ENCODE measurements around the gene MCMBP.

Gene MCMBP

DNA sequence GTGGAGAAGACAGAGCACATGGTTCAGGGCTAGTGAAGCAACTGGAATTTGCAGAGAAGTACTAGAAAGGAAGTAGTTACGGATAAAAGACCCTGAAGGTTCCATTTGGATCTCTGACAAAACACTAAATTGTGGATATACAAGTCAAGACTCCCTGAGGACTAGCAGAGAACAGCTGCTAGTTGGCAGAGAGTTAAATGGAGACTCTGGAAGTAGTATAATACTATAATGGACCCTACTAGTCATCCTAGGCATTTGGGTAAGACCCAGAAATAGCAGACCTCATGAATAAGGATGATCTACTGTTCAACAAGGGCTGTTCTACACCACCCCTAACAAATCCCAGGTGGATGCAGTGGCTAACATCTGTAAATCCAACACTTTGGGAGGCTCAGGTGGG lies 19.1 kb downstream of the MCMBP start:
- no peaks in the 10 kb centered on the region for H3K27me3 ChIP-seq (ENCODE audit: insufficient read depth, low read length, poor library complexity)
- H3K56ac ChIP-seq (ENCODE audit: low read length): no peak overlapping the region
- DNase-seq: no peak
- H3K4me1 ChIP-seq (ENCODE audit: control insufficient read depth, low read depth, low read length): no peaks in the 10 kb centered on the region
- no peak overlapping the region for H3K9ac ChIP-seq (ENCODE audit: low read length)
- no peak overlapping the region for H3K18ac ChIP-seq (ENCODE audit: low read length)
- H3K27ac ChIP-seq (ENCODE audit: low read depth, low read length): no peak overlapping the region
- no peak overlapping the region for H3K23ac ChIP-seq (ENCODE audit: low read length)
- no peak overlapping the region for H4K5ac ChIP-seq (ENCODE audit: low read length)
- H2BK5ac ChIP-seq (ENCODE audit: low read length): no peak overlapping the region
- no peak overlapping the region for H2AK5ac ChIP-seq (ENCODE audit: low read length)
- H3K36me3 ChIP-seq (ENCODE audit: control insufficient read depth, insufficient read depth, low read length): peaks cover 2% of the 10 kb centered on the region
- H3K79me1 ChIP-seq (ENCODE audit: low read length): no peaks in the 10 kb centered on the region
- no peak overlapping the region for H3K4me3 ChIP-seq (ENCODE audit: low read length)
- no peak overlapping the region for H3K4ac ChIP-seq (ENCODE audit: low read depth, low read length)
- no peak overlapping the region for H3K4me2 ChIP-seq (ENCODE audit: low read length)
- no peak overlapping the region for H4K8ac ChIP-seq (ENCODE audit: low read depth, low read length)
- no peak overlapping the region for H2BK15ac ChIP-seq (replicated peaks; ENCODE audit: low read depth)
- WGBS (ENCODE audit: extremely low coverage, insufficient coverage, low lambda C conversion rate): no CpG with 5 or more reads among the region's 1 CpG
- no peak overlapping the region for H2BK120ac ChIP-seq (ENCODE audit: low read depth, low read length)
- no peaks in the 10 kb centered on the region for H3K79me2 ChIP-seq (ENCODE audit: control insufficient read depth, insufficient read depth, low read length)

DNA sequence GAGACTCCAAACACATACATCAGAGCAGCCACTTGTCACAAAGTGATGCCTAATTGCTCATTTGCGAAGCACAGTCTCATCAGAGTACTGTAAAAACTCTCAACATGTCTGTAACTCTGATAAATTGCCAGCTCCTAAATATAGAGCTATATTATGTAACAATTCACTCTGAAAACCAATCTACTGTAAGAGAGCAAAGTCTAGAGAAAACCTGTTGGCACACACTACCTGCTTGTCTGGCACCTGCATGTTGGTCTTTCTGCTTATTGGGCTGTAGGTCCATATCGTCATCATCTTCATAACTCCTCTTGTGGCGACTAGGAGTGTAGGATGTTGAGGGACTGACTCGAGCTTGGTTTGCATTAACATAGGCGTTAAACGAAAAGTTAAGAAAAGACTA lies 19.8 kb downstream of the MCMBP start:
- Histone ChIP-seq H3K4me3 (ENCODE audit: low read length) (no peak overlapping the region), H2BK15ac (replicated peaks; ENCODE audit: low read depth) (no peak overlapping the region), H3K27me3 (ENCODE audit: insufficient read depth, low read length, poor library complexity) (no peaks in the 10 kb centered on the region), H3K4ac (ENCODE audit: low read depth, low read length) (no peak overlapping the region), H2BK5ac (ENCODE audit: low read length) (no peak overlapping the region), H4K8ac (ENCODE audit: low read depth, low read length) (no peak overlapping the region), H3K56ac (ENCODE audit: low read length) (no peak overlapping the region), H3K36me3 (ENCODE audit: control insufficient read depth, insufficient read depth, low read length) (peaks cover 2% of the 10 kb centered on the region), H3K9ac (ENCODE audit: low read length) (no peak overlapping the region), H3K79me2 (ENCODE audit: control insufficient read depth, insufficient read depth, low read length) (no peaks in the 10 kb centered on the region), H2AK5ac (ENCODE audit: low read length) (no peak overlapping the region), H3K23ac (ENCODE audit: low read length) (no peak overlapping the region), H4K5ac (ENCODE audit: low read length) (no peak overlapping the region), H3K4me1 (ENCODE audit: control insufficient read depth, low read depth, low read length) (no peaks in the 10 kb centered on the region), H3K79me1 (ENCODE audit: low read length) (no peaks in the 10 kb centered on the region), H3K18ac (ENCODE audit: low read length) (no peak overlapping the region), H2BK120ac (ENCODE audit: low read depth, low read length) (no peak overlapping the region), H3K4me2 (ENCODE audit: low read length) (no peak overlapping the region), H3K27ac (ENCODE audit: low read depth, low read length) (no peak overlapping the region)
- no peak for DNase-seq
- no CpG with 5 or more reads among the region's 6 CpGs for WGBS (ENCODE audit: extremely low coverage, insufficient coverage, low lambda C conversion rate)

DNA sequence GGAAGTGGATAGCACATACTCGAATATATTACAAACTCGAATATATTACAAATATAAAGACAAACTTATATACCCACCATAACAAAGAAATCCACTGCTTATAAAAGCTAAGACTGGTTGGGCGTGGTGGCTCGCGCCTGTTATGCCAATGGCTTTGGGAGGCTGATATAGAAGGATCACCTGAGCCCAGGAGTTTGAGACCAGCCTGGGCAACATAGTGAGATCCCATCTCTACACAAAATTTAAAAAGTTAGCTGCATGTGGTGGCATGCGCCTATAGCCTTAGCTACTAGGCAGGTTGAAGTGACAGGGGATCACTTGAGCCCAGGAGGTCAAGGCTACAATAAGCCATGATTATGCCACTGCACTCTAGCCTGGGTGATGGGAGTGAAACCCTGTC lies 20.4 kb downstream of the MCMBP start:
- Histone ChIP-seq H4K5ac (ENCODE audit: low read length) (no peak overlapping the region), H2BK5ac (ENCODE audit: low read length) (no peak overlapping the region), H3K79me2 (ENCODE audit: control insufficient read depth, insufficient read depth, low read length) (no peaks in the 10 kb centered on the region), H3K4me3 (ENCODE audit: low read length) (no peak overlapping the region), H2BK120ac (ENCODE audit: low read depth, low read length) (no peak overlapping the region), H3K36me3 (ENCODE audit: control insufficient read depth, insufficient read depth, low read length) (peaks cover 2% of the 10 kb centered on the region), H2BK15ac (replicated peaks; ENCODE audit: low read depth) (no peak overlapping the region), H3K56ac (ENCODE audit: low read length) (no peak overlapping the region), H3K4me2 (ENCODE audit: low read length) (no peak overlapping the region), H3K4me1 (ENCODE audit: control insufficient read depth, low read depth, low read length) (no peaks in the 10 kb centered on the region), H3K9ac (ENCODE audit: low read length) (no peak overlapping the region), H3K79me1 (ENCODE audit: low read length) (no peaks in the 10 kb centered on the region), H2AK5ac (ENCODE audit: low read length) (no peak overlapping the region), H3K4ac (ENCODE audit: low read depth, low read length) (no peak overlapping the region), H3K23ac (ENCODE audit: low read length) (no peak overlapping the region), H3K27ac (ENCODE audit: low read depth, low read length) (no peak overlapping the region), H3K18ac (ENCODE audit: low read length) (no peak overlapping the region), H3K27me3 (ENCODE audit: insufficient read depth, low read length, poor library complexity) (no peaks in the 10 kb centered on the region), H4K8ac (ENCODE audit: low read depth, low read length) (no peak overlapping the region)
- no peak for DNase-seq
- no CpG with 5 or more reads among the region's 6 CpGs for WGBS (ENCODE audit: extremely low coverage, insufficient coverage, low lambda C conversion rate)

DNA sequence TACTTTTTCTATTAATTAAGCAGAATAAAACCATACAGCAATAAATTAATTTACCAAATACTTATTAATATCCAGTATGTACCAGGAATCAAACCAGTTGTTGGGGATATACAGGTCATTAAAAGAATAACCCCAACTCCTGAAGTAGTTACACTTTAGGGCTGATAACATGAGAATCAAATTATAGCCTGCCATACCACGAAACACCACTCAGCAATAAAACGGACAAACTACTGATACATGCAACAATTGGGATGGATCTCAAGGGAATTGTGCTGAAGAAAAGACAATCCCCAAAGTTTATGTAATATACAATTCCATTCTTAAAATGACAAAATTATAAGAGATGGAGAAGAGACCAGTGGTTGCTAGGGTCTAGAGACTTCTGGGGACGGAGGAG lies 22.7 kb downstream of the MCMBP start:
- no peak overlapping the region for H4K5ac ChIP-seq (ENCODE audit: low read length)
- no peak overlapping the region for H4K8ac ChIP-seq (ENCODE audit: low read depth, low read length)
- no peak overlapping the region for H2BK120ac ChIP-seq (ENCODE audit: low read depth, low read length)
- no peaks in the 10 kb centered on the region for H3K79me1 ChIP-seq (ENCODE audit: low read length)
- no peak overlapping the region for H3K18ac ChIP-seq (ENCODE audit: low read length)
- H2BK15ac ChIP-seq (replicated peaks; ENCODE audit: low read depth): no peak overlapping the region
- DNase-seq: no peak
- no peak overlapping the region for H3K4me3 ChIP-seq (ENCODE audit: low read length)
- no peak overlapping the region for H3K4ac ChIP-seq (ENCODE audit: low read depth, low read length)
- H3K36me3 ChIP-seq (ENCODE audit: control insufficient read depth, insufficient read depth, low read length): peaks cover 2% of the 10 kb centered on the region
- no peak overlapping the region for H3K4me2 ChIP-seq (ENCODE audit: low read length)
- H2BK5ac ChIP-seq (ENCODE audit: low read length): no peak overlapping the region
- H3K23ac ChIP-seq (ENCODE audit: low read length): no peak overlapping the region
- no peaks in the 10 kb centered on the region for H3K4me1 ChIP-seq (ENCODE audit: control insufficient read depth, low read depth, low read length)
- H3K56ac ChIP-seq (ENCODE audit: low read length): no peak overlapping the region
- WGBS (ENCODE audit: extremely low coverage, insufficient coverage, low lambda C conversion rate): no CpG with 5 or more reads among the region's 3 CpGs
- peak overlapping the region; percentile 66 for H3K27ac ChIP-seq (ENCODE audit: low read depth, low read length)
- no peak overlapping the region for H3K9ac ChIP-seq (ENCODE audit: low read length)
- no peaks in the 10 kb centered on the region for H3K79me2 ChIP-seq (ENCODE audit: control insufficient read depth, insufficient read depth, low read length)
- H3K27me3 ChIP-seq (ENCODE audit: insufficient read depth, low read length, poor library complexity): no peaks in the 10 kb centered on the region
- no peak overlapping the region for H2AK5ac ChIP-seq (ENCODE audit: low read length)

DNA sequence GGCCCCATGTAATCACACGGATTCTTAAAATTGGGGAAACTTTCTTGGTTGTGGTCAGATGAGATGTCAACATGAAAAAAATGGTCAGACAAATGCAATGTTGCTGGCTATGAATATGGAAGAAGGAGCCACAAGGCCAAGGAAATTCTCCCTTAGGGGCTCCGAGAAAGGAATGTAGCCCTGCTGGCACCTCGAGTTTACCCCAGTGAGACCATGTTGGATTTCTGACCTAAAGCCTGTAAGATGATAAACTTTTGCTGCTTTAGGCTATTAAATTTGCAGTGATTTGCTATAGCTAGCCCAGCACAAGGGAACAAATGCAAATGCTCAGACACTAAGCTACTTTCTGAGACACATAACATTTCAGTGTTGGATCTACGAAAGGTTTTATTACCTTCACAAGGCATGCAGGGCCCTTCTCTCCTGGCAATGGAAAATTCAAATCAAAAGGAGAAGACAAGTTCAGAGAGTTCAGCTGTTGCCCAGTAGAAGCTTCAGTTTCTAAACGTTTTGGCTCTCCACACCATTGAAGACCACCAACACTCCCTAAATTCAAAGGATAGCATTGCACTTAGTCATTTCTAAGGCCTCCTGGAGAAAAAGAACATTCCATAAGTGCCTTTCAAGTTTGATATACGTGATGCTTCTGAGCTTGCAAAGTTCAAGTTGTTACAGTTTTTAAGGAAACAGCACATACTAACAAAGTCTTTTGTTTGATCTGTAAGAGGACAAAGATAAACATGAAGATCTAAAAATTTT lies 23.4 kb downstream of the MCMBP start:
- Histone ChIP-seq H3K56ac (ENCODE audit: low read length) (no peak overlapping the region), H2BK120ac (ENCODE audit: low read depth, low read length) (peak overlapping the region; percentile 73), H3K18ac (ENCODE audit: low read length) (peak overlapping the region; percentile 75), H3K4me2 (ENCODE audit: low read length) (no peak overlapping the region), H3K36me3 (ENCODE audit: control insufficient read depth, insufficient read depth, low read length) (peaks cover 2% of the 10 kb centered on the region), H3K27me3 (ENCODE audit: insufficient read depth, low read length, poor library complexity) (no peaks in the 10 kb centered on the region), H3K9ac (ENCODE audit: low read length) (no peak overlapping the region), H2BK5ac (ENCODE audit: low read length) (no peak overlapping the region), H4K8ac (ENCODE audit: low read depth, low read length) (no peak overlapping the region), H3K27ac (ENCODE audit: low read depth, low read length) (peak overlapping the region; percentile 55), H3K4me3 (ENCODE audit: low read length) (no peak overlapping the region), H3K79me2 (ENCODE audit: control insufficient read depth, insufficient read depth, low read length) (no peaks in the 10 kb centered on the region), H3K4ac (ENCODE audit: low read depth, low read length) (peak overlapping the region; percentile 55), H3K4me1 (ENCODE audit: control insufficient read depth, low read depth, low read length) (no peaks in the 10 kb centered on the region), H3K79me1 (ENCODE audit: low read length) (peaks cover 2% of the 10 kb centered on the region), H4K5ac (ENCODE audit: low read length) (no peak overlapping the region), H2BK15ac (replicated peaks; ENCODE audit: low read depth) (no peak overlapping the region), H3K23ac (ENCODE audit: low read length) (no peak overlapping the region), H2AK5ac (ENCODE audit: low read length) (no peak overlapping the region)
- DNase-seq: peak; percentile 93
- no CpG with 5 or more reads among the region's 6 CpGs for WGBS (ENCODE audit: extremely low coverage, insufficient coverage, low lambda C conversion rate)

DNA sequence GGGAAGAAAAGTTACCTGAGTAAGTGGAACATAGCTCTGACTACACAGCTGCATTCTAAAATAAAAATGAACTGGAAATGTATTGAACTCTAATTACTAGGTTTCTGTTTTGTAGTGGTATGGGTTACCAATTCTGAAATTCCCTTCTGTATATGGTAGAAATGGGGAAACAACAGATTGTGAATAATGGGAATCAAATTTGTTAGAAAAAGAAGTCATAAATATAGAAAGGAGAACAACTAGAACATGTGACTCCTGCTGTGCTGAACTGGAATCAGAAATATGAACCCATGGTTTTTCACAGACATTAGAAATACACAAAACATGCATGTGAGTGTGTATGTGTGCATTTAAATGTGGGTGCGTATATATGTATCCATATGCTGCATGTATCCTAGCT lies 27.0 kb downstream of the MCMBP start:
- WGBS (ENCODE audit: extremely low coverage, insufficient coverage, low lambda C conversion rate): no CpG with 5 or more reads among the region's 1 CpG

More for the DNA sequence above, 27.0 kb downstream of the MCMBP start:
- Histone ChIP-seq H3K9ac (ENCODE audit: low read length) (no peak overlapping the region), H3K36me3 (ENCODE audit: control insufficient read depth, insufficient read depth, low read length) (peaks cover 9% of the 10 kb centered on the region), H2BK120ac (ENCODE audit: low read depth, low read length) (no peak overlapping the region), H3K56ac (ENCODE audit: low read length) (no peak overlapping the region), H3K18ac (ENCODE audit: low read length) (no peak overlapping the region), H2BK15ac (replicated peaks; ENCODE audit: low read depth) (no peak overlapping the region), H3K4me2 (ENCODE audit: low read length) (no peak overlapping the region), H3K4ac (ENCODE audit: low read depth, low read length) (no peak overlapping the region), H3K4me3 (ENCODE audit: low read length) (no peak overlapping the region), H4K5ac (ENCODE audit: low read length) (no peak overlapping the region), H2BK5ac (ENCODE audit: low read length) (no peak overlapping the region), H3K27ac (ENCODE audit: low read depth, low read length) (no peak overlapping the region), H3K23ac (ENCODE audit: low read length) (no peak overlapping the region), H4K8ac (ENCODE audit: low read depth, low read length) (no peak overlapping the region), H3K79me2 (ENCODE audit: control insufficient read depth, insufficient read depth, low read length) (no peaks in the 10 kb centered on the region), H3K79me1 (ENCODE audit: low read length) (peaks cover 4% of the 10 kb centered on the region), H3K4me1 (ENCODE audit: control insufficient read depth, low read depth, low read length) (no peaks in the 10 kb centered on the region), H3K27me3 (ENCODE audit: insufficient read depth, low read length, poor library complexity) (no peaks in the 10 kb centered on the region), H2AK5ac (ENCODE audit: low read length) (no peak overlapping the region)
- no peak for DNase-seq
